ENCODE results near the gene RPAP3.

The RPAP3 gene

DNA sequence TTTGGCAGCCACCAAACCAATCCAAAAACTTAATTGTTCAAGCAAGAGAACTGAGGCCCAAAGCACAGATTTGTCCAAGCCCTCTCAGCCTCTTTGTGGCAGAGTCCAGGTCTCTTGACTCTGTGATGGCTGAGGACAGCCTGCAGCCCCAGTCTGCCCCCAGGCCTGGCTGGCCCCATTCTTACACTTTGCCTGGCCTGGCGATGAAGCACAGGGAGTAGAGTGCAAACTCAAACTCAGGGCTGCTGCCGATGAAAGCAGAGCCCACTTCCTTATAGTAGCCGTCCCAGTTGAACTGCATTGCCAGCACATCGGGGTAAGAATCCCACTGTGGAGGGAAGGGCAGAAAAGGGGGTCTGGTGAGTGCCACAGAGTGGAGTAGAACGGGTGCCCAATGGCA is 5.6 kb upstream of the RPAP3 start:
- Histone ChIP-seq H2AFZ (ENCODE audit: low read depth, low read length, severe bottlenecking) (no peak overlapping the region), H3K27ac (ENCODE audit: low read depth, low read length) (no peak overlapping the region), H3K36me3 (ENCODE audit: low read length) (no peaks in the 10 kb centered on the region), H3K9me2 (replicated peaks; ENCODE audit: insufficient read depth, low read length) (no peaks in the 10 kb centered on the region), H3K4me2 (ENCODE audit: low read depth, low read length, poor library complexity, severe bottlenecking) (no peak overlapping the region), H3K9ac (ENCODE audit: low read length) (no peak overlapping the region), H3K9me3 (ENCODE audit: insufficient read depth, low read length) (no peaks in the 10 kb centered on the region), H3K79me2 (ENCODE audit: insufficient read depth, low read length) (no peaks in the 10 kb centered on the region), H3K4me3 (ENCODE audit: insufficient read depth, low read length, poor library complexity, severe bottlenecking) (no peak overlapping the region), H4K20me1 (ENCODE audit: low read depth, low read length) (no peaks in the 10 kb centered on the region), H3K27me3 (ENCODE audit: low read length) (no peaks in the 10 kb centered on the region), H3F3A (ENCODE audit: insufficient read depth) (peaks cover 8% of the 10 kb centered on the region; the same call in 1 of the 2 replicates)
- TF ChIP-seq, protein P1, sequence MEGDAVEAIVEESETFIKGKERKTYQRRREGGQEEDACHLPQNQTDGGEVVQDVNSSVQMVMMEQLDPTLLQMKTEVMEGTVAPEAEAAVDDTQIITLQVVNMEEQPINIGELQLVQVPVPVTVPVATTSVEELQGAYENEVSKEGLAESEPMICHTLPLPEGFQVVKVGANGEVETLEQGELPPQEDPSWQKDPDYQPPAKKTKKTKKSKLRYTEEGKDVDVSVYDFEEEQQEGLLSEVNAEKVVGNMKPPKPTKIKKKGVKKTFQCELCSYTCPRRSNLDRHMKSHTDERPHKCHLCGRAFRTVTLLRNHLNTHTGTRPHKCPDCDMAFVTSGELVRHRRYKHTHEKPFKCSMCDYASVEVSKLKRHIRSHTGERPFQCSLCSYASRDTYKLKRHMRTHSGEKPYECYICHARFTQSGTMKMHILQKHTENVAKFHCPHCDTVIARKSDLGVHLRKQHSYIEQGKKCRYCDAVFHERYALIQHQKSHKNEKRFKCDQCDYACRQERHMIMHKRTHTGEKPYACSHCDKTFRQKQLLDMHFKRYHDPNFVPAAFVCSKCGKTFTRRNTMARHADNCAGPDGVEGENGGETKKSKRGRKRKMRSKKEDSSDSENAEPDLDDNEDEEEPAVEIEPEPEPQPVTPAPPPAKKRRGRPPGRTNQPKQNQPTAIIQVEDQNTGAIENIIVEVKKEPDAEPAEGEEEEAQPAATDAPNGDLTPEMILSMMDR (IDR thresholded peaks at IDR 0.05; ENCODE audit: insufficient read depth, low read length, poor library complexity, severe bottlenecking), result no peak
- no peak for TF ChIP-seq EZH2phosphoT487 (conservative IDR thresholded peaks at IDR 0.05; ENCODE audit: low read length)

- Histone ChIP-seq H3K4me3 (ENCODE audit: insufficient read depth, low read length, poor library complexity, severe bottlenecking) (no peak overlapping the region), H3K9me3 (ENCODE audit: insufficient read depth, low read length) (no peaks in the 10 kb centered on the region), H3K9me2 (replicated peaks; ENCODE audit: insufficient read depth, low read length) (no peaks in the 10 kb centered on the region), H2AFZ (ENCODE audit: low read depth, low read length, severe bottlenecking) (no peak overlapping the region), H3K9ac (ENCODE audit: low read length) (no peak overlapping the region), H3K27me3 (ENCODE audit: low read length) (no peaks in the 10 kb centered on the region), H3K27ac (ENCODE audit: low read depth, low read length) (no peak overlapping the region), H3K79me2 (ENCODE audit: insufficient read depth, low read length) (peaks cover 6% of the 10 kb centered on the region), H4K20me1 (ENCODE audit: low read depth, low read length) (no peaks in the 10 kb centered on the region), H3K36me3 (ENCODE audit: low read length) (no peaks in the 10 kb centered on the region), H3F3A (ENCODE audit: insufficient read depth) (peaks cover 12% of the 10 kb centered on the region; the same call in 1 of the 2 replicates), H3K4me2 (ENCODE audit: low read depth, low read length, poor library complexity, severe bottlenecking) (peak overlapping the region; percentile 25)
- TF ChIP-seq EZH2phosphoT487 (conservative IDR thresholded peaks at IDR 0.05; ENCODE audit: low read length), result no peak
- TF ChIP-seq, protein P1 (IDR thresholded peaks at IDR 0.05; ENCODE audit: insufficient read depth, low read length, poor library complexity, severe bottlenecking), result no peak
These were observed 4.4 kb upstream of the RPAP3 start for GRCh38 chr12:47710278-47710677.

DNA sequence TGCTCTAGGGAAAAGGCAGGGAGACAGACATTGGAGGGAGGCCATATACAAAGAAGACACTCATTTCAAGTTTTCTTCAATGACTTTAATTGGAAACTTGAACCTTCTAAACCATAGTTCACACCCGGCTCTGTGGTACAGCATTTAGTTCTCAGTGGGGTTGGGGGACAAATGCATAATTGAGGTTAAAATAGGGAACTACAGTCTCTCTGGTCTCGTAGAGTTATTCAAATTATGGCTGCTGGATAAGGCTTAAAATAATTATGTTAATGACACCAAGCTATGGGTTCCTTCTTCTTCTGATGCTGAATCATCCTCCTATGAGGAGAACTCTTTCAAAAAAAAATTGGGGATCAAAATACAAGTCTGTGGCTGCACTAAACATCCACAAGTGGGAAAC is 3.8 kb upstream of the RPAP3 start:
- no peaks in the 10 kb centered on the region for H4K20me1 ChIP-seq (ENCODE audit: low read depth, low read length)
- H3K9me2 ChIP-seq (replicated peaks; ENCODE audit: insufficient read depth, low read length), result no peaks in the 10 kb centered on the region
- no peaks in the 10 kb centered on the region for H3K27me3 ChIP-seq (ENCODE audit: low read length)
- no peaks in the 10 kb centered on the region for H3K9me3 ChIP-seq (ENCODE audit: insufficient read depth, low read length)
- no peak overlapping the region for H3K9ac ChIP-seq (ENCODE audit: low read length)
- H2AFZ ChIP-seq (ENCODE audit: low read depth, low read length, severe bottlenecking), result no peak overlapping the region
- no peaks in the 10 kb centered on the region for H3K36me3 ChIP-seq (ENCODE audit: low read length)
- 0 out of 2 replicates have a peak overlapping the region, but pooled peaks have one; percentile 17 for H3K27ac ChIP-seq (ENCODE audit: low read depth, low read length)
- H3K4me3 ChIP-seq (ENCODE audit: insufficient read depth, low read length, poor library complexity, severe bottlenecking), result no peak overlapping the region
- no peak for TF ChIP-seq EZH2phosphoT487 (conservative IDR thresholded peaks at IDR 0.05; ENCODE audit: low read length)
- TF ChIP-seq, protein P1 (IDR thresholded peaks at IDR 0.05; ENCODE audit: insufficient read depth, low read length, poor library complexity, severe bottlenecking), result no peak
- H3F3A ChIP-seq (ENCODE audit: insufficient read depth), result peaks cover 12% of the 10 kb centered on the region; the same call in 1 of the 2 replicates
- H3K4me2 ChIP-seq (ENCODE audit: low read depth, low read length, poor library complexity, severe bottlenecking), result peak overlapping the region; percentile 25
- H3K79me2 ChIP-seq (ENCODE audit: insufficient read depth, low read length), result peaks cover 12% of the 10 kb centered on the region
